HepG2 (cell line): ENCODE data around the gene ZDHHC19. TPM values are rescaled to one million over a fixed set of nuclear protein-coding genes. Genes with fewer than 3 reads are reported as not detected.

ENCODE experiments used
- ARNT ChIP-seq: fragments of 450-650 bp; IDR thresholded peaks from 2 replicates; pipeline ENCODE4 v1.6.1; 2017
- DMTF1 ChIP-seq: sonication (generic); formaldehyde crosslinking; IDR thresholded peaks from 2 replicates; pipeline ENCODE4 v1.4.0; 2020; ENCODE audit warnings: mild to moderate bottlenecking, missing genetic modification reagents
- HES4 ChIP-seq: sonication (generic); formaldehyde crosslinking; IDR thresholded peaks from 2 replicates; pipeline ENCODE4 v1.9.0; 2021; ENCODE audit warnings: mild to moderate bottlenecking, missing genetic modification reagents, borderline replicate concordance
- HNF4A ChIP-seq: sonication (generic); formaldehyde crosslinking; IDR thresholded peaks from 2 replicates; pipeline ENCODE4 v1.4.0; 2020; ENCODE audit warnings: missing genetic modification reagents
- HNRNPL ChIP-seq: fragments of 200-400 bp; formaldehyde crosslinking; IDR thresholded peaks from 2 replicates; pipeline ENCODE4 v1.6.1; 2017; ENCODE audit warnings: mild to moderate bottlenecking, low read depth, low read length
- IRF2 ChIP-seq: IDR thresholded peaks from 2 replicates; pipeline ENCODE4 v1.6.1; 2018; ENCODE audit warnings: missing genetic modification reagents, missing compliant biosample characterization
- KIAA2018 ChIP-seq: sonication (generic); formaldehyde crosslinking; IDR thresholded peaks from 2 replicates; pipeline ENCODE4 v1.5.0; 2020; ENCODE audit warnings: mild to moderate bottlenecking, missing genetic modification reagents, borderline replicate concordance
- NAIF1 ChIP-seq: sonication (generic); formaldehyde crosslinking; IDR thresholded peaks from 2 replicates; pipeline ENCODE4 v1.5.0; 2020; ENCODE audit warnings: mild to moderate bottlenecking, missing genetic modification reagents, borderline replicate concordance
- NFRKB ChIP-seq: fragments of 450-650 bp; IDR thresholded peaks from 2 replicates; pipeline ENCODE4 v1.6.1; 2017
- POLR2G ChIP-seq: fragments of 200-400 bp; formaldehyde crosslinking; IDR thresholded peaks from 2 replicates; pipeline ENCODE4 v1.6.1; 2018; ENCODE audit warnings: mild to moderate bottlenecking, low read depth, low read length, moderate library complexity
- RXRB ChIP-seq: IDR thresholded peaks from 2 replicates; pipeline ENCODE4 v1.6.1; 2016; ENCODE audit warnings: borderline replicate concordance, missing genetic modification reagents, missing compliant biosample characterization
- SAP130 ChIP-seq: IDR thresholded peaks from 2 replicates; pipeline ENCODE4 v1.6.1; 2016; ENCODE audit warnings: low read depth
- STAG1 ChIP-seq: sonication (generic); formaldehyde crosslinking; IDR thresholded peaks from 2 replicates; pipeline ENCODE4 v1.4.0; 2020; ENCODE audit warnings: missing genetic modification reagents
- TCF12 ChIP-seq, 2 experiments: fragments of 450-650 bp in 1 of 2; sonication (generic) in 1 of 2; formaldehyde crosslinking in 1 of 2; IDR thresholded peaks; 2 replicates each; pipeline versions ENCODE4 v1.6.1 to v1.8.0; 2017 to 2022; ENCODE audit warnings: antibody characterized with exemption in 1 of 2, mild to moderate bottlenecking in 1 of 2, missing genetic modification reagents in 1 of 2, moderate library complexity in 1 of 2
- ZNF180 ChIP-seq: sonication (generic); formaldehyde crosslinking; IDR thresholded peaks from 2 replicates; pipeline ENCODE4 v1.4.0; 2020; ENCODE audit warnings: low read depth, missing genetic modification reagents, borderline replicate concordance
- ZNF251 ChIP-seq: sonication (generic); formaldehyde crosslinking; IDR thresholded peaks from 2 replicates; pipeline ENCODE4 v1.9.0; 2021; ENCODE audit warnings: mild to moderate bottlenecking, missing genetic modification reagents
- ZNF672 ChIP-seq: sonication (generic); formaldehyde crosslinking; IDR thresholded peaks from 2 replicates; pipeline ENCODE4 v1.8.1; 2022; ENCODE audit warnings: missing genetic modification reagents
- ZNF850 ChIP-seq: sonication (generic); formaldehyde crosslinking; conservative IDR thresholded peaks from 2 replicates; pipeline ENCODE4 v1.9.0; 2021; ENCODE audit warnings: mild to moderate bottlenecking, missing genetic modification reagents
- polyA plus RNA-seq, 8 experiments: library from polyadenylated mRNA; depleted of rRNA in 3 of 8; stranded (reverse) in 7 of 8; unstranded in 1 of 8; fragments of >200 nt; fragmentation: Illumina TruSeq in 4 of 8; extraction: Trizol in 4 of 8; gene quantifications; 2 replicates each; pipeline versions ENCODE4 v1.2.1 to v1.2.3, GENCODE V29; 2011 to 2016; ENCODE audit warnings: low read depth in 4 of 8, missing spikeins in 1 of 8, mixed read lengths in 1 of 8; ENCODE audit not compliant: insufficient read depth in 1 of 8
- total RNA-seq, 5 experiments: library from RNA; depleted of rRNA; stranded (reverse); fragments of >200 nt; fragmentation: Illumina TruSeq; extraction: Trizol; gene quantifications; 2 replicates each; pipeline ENCODE4 v1.2.3, GENCODE V29; 2016; ENCODE audit warnings: low read depth in 1 of 5

The ZDHHC19 gene
- total and polyA plus RNA-seq, 2 of the 13 experiments (the other 11 are each of a cell fraction or from before 2014, with no cell fraction given): 0.22 to 0.53 TPM

GRCh38 chr3:196227629-196228493 is 16.7 kb upstream of the ZDHHC19 start (continued):
- TF ChIP-seq DMTF1 (CRISPR knock-in tag) (0 out of 2 replicates have a peak, but pooled peaks have one; percentile 65), ZNF180 (no peak), STAG1 (no peak), HES4 (no peak), RXRB (CRISPR knock-in tag) (peak; percentile 90), IRF2 (CRISPR knock-in tag) (peak; percentile 72), ZNF672 (no peak), SAP130 (peak; percentile 60), KIAA2018 (CRISPR knock-in tag) (no peak), POLR2G (no peak; the same call in 1 of the 2 replicates), ZNF251 (no peak), HNF4A (CRISPR knock-in tag) (peak; percentile 96), TCF12 (IDR thresholded peaks at IDR 0.05) (no peak), TCF12 (CRISPR knock-in tag; IDR thresholded peaks at IDR 0.05) (no peak), ARNT (no peak), NFRKB (no peak), ZNF850 (CRISPR knock-in tag) (no peak), HNRNPL (no peak), NAIF1 (no peak)
